ENCODE results near the gene ACSF3. TPM values are rescaled to one million over a fixed set of nuclear protein-coding genes. Genes with fewer than 3 reads are reported as not detected.

The ACSF3 gene
- total and polyA plus RNA-seq, 2 of the 4 experiments (the other 2 are of a cell fraction), result 9.5 to 14.2 TPM

- TF ChIP-seq NFE2L2 (IDR thresholded peaks at IDR 0.05; ENCODE audit: low read depth, low read length) (no peak), CEBPB (IDR thresholded peaks at IDR 0.05; ENCODE audit: low read depth, low read length) (no peak)
These were observed 77.8 kb downstream of the ACSF3 start, which contains the start of gene CDH15 (continued) for GRCh38 chr16:89171216-89172170.

- ChIA-PET POLR2A (ENCODE audit: unreplicated experiment) (no interaction called here), CTCF (no interaction called here)
- BruUV-seq (replicated peaks), result no TSS peak
- dilution Hi-C loops (cut with HindIII; ENCODE audit: low sequenced_read_pairs, unreplicated experiment), result no loop called here
- H3K36me3 ChIP-seq (ENCODE audit: control insufficient read depth, insufficient read depth, low read length), result no peaks in the 10 kb centered on the region
- H4K8ac ChIP-seq (ENCODE audit: low read depth in 2 of 2, low read length in 2 of 2), result no peak overlapping the region
- no peak overlapping the region for H2BK20ac ChIP-seq (ENCODE audit: low read depth, low read length)
- DNase-seq (no peak), ATAC-seq (ENCODE audit: low read depth) (no peak)
- H2AK9ac ChIP-seq (replicated peaks; ENCODE audit: low read depth, low read length, poor library complexity), result no peak overlapping the region
- no peak for TF ChIP-seq CTCF (conservative IDR thresholded peaks at IDR 0.05; ENCODE audit: low read depth, low read length)
- no peak for TF ChIP-seq MXI1 (IDR thresholded peaks at IDR 0.05; ENCODE audit: borderline replicate concordance, low read depth, low read length)
- TF ChIP-seq CHD1 (IDR thresholded peaks at IDR 0.05; ENCODE audit: low read depth, low read length), result no peak
- no peaks in the 10 kb centered on the region for H3K9me3 ChIP-seq (ENCODE audit: control insufficient read depth, insufficient read depth, low read length)
- WGBS, 2 experiments (ENCODE audit: extremely low coverage in 2 of 2, insufficient read length in 1 of 2), result 80% methylated on average over 7 of the region's 11 CpGs; no CpG with 5 or more reads in 1 of the 2 experiments
- H3K4me3 ChIP-seq (ENCODE audit: insufficient read depth, low read depth, low read length), result no peak overlapping the region
- intact Hi-C loops (cut with micrococcal nuclease), result no loop called here
- no peak overlapping the region for H3K4ac ChIP-seq (ENCODE audit: low read depth, low read length)
- no peak overlapping the region for H3K14ac ChIP-seq (replicated peaks; ENCODE audit: low read depth, low read length)
- in situ Hi-C loops (cut with MboI; ENCODE audit: low sequenced_read_pairs), result no loop called here
- no peak overlapping the region for H2BK15ac ChIP-seq (ENCODE audit: low read depth, low read length)
- H3K4me2 ChIP-seq (ENCODE audit: low read depth, low read length), result no peak overlapping the region
- no peak overlapping the region for H4K5ac ChIP-seq (ENCODE audit: low read depth, low read length)
- H3K9ac ChIP-seq (ENCODE audit: low read depth, low read length), result no peak overlapping the region
- no peak overlapping the region for H2AFZ ChIP-seq (replicated peaks; ENCODE audit: low read length, poor library complexity)
- no peak overlapping the region for H2BK5ac ChIP-seq (ENCODE audit: low read depth, low read length, poor library complexity, severe bottlenecking)
- no peak overlapping the region for H3K23ac ChIP-seq (ENCODE audit: low read depth, low read length)
- H3K56ac ChIP-seq (ENCODE audit: extremely low read depth, insufficient read depth, low read length), result no peak overlapping the region
- peaks cover 47% of the 10 kb centered on the region for H3K27me3 ChIP-seq (ENCODE audit: control insufficient read depth, insufficient read depth, low read length)
- no peak overlapping the region for H3K27ac ChIP-seq (ENCODE audit: insufficient read depth, low read length)
- no peaks in the 10 kb centered on the region for H3K79me1 ChIP-seq (ENCODE audit: low read depth in 1 of 2, low read length in 2 of 2)
- H4K91ac ChIP-seq (ENCODE audit: insufficient read depth, low read depth, low read length), result no peak overlapping the region
- H2BK120ac ChIP-seq (ENCODE audit: low read depth, low read length), result no peak overlapping the region
- H3K9me1 ChIP-seq (ENCODE audit: insufficient read depth, low read length), result no peaks in the 10 kb centered on the region
- H4K20me1 ChIP-seq (ENCODE audit: insufficient read depth, low read length), result no peaks in the 10 kb centered on the region; the same call in 1 of the 2 replicates
- no peak overlapping the region for H2AK5ac ChIP-seq (ENCODE audit: low read depth, low read length)
- no peak overlapping the region for H3K18ac ChIP-seq (ENCODE audit: low read depth, low read length)
- H3K4me1 ChIP-seq (ENCODE audit: control insufficient read depth, insufficient read depth, low read length), result peaks cover 5% of the 10 kb centered on the region; the same call in 1 of the 2 replicates
These were observed 78.5 kb downstream of the ACSF3 start for GRCh38 chr16:89172171-89172527.
